Ovary (tissue), 3 donors: ENCODE measurements around the gene FAM216B.

ENCODE experiments used
- EP300 ChIP-seq: sonication (generic); formaldehyde crosslinking; IDR thresholded peaks from one replicate; pipeline ENCODE4 v1.6.1; 2017; ENCODE audit warnings: antibody characterized with exemption
- POLR2A ChIP-seq: fragments of 450-650 bp; IDR thresholded peaks from one replicate; pipeline ENCODE4 v1.6.1; 2017; ENCODE audit warnings: antibody characterized with exemption, mild to moderate bottlenecking, moderate library complexity
- TF ChIP-seq, protein P1 (sequence below), 3 donors: fragments of 450-650 bp in 2 of 3; fragments of 200-600 bp in 1 of 3; IDR thresholded peaks; one replicate each; pipeline versions ENCODE4 v1.5.1 to v1.8.0; 2016 to 2022; ENCODE audit warnings: antibody characterized with exemption in 3 of 3, mild to moderate bottlenecking in 1 of 3
- donor health status: DM: no; HTN: no; CAD: no.

- TF ChIP-seq, protein P1, sequence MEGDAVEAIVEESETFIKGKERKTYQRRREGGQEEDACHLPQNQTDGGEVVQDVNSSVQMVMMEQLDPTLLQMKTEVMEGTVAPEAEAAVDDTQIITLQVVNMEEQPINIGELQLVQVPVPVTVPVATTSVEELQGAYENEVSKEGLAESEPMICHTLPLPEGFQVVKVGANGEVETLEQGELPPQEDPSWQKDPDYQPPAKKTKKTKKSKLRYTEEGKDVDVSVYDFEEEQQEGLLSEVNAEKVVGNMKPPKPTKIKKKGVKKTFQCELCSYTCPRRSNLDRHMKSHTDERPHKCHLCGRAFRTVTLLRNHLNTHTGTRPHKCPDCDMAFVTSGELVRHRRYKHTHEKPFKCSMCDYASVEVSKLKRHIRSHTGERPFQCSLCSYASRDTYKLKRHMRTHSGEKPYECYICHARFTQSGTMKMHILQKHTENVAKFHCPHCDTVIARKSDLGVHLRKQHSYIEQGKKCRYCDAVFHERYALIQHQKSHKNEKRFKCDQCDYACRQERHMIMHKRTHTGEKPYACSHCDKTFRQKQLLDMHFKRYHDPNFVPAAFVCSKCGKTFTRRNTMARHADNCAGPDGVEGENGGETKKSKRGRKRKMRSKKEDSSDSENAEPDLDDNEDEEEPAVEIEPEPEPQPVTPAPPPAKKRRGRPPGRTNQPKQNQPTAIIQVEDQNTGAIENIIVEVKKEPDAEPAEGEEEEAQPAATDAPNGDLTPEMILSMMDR (IDR thresholded peaks at IDR 0.05), result no peak
- TF ChIP-seq POLR2A, result no peak
- TF ChIP-seq EP300, result no peak
Measured at GRCh38 chr13:42750794-42751193, 30.6 kb upstream of the FAM216B start.
